Right lung (tissue), 5 donors: ENCODE results near the gene M1AP. TPM values are rescaled to one million over a fixed set of nuclear protein-coding genes. Genes with fewer than 3 reads are reported as not detected.
A peak's percentile ranks its signal among the peaks of the same experiment; 100 is the strongest.

Source experiments
- DNase-seq, 2 donors: peaks; one replicate each; pipeline ENCODE4 v3.0.0-alpha.2; 2013
- polyA plus RNA-seq, 5 donors: library from polyadenylated mRNA; unstranded; fragments of 120-200 nt; gene quantifications; one replicate each; pipeline versions ENCODE4 v1.2.1 to v1.2.3, GENCODE V29; 2013; ENCODE audit warnings: inconsistent platforms in 1 of 5, low replicate concordance in 1 of 5; ENCODE audit not compliant: insufficient read length in 5 of 5, insufficient read depth in 1 of 5

M1AP gene
- polyA plus RNA-seq, 5 donors = 0.22 to 0.48 (median 0.32) TPM

- no peak for DNase-seq
Measured at GRCh38 chr2:74593826-74594772, 54.0 kb downstream of the M1AP start.

GRCh38 chr2:74588664-74589063 lies 59.5 kb downstream of the M1AP start:
- no peak for DNase-seq

DNA sequence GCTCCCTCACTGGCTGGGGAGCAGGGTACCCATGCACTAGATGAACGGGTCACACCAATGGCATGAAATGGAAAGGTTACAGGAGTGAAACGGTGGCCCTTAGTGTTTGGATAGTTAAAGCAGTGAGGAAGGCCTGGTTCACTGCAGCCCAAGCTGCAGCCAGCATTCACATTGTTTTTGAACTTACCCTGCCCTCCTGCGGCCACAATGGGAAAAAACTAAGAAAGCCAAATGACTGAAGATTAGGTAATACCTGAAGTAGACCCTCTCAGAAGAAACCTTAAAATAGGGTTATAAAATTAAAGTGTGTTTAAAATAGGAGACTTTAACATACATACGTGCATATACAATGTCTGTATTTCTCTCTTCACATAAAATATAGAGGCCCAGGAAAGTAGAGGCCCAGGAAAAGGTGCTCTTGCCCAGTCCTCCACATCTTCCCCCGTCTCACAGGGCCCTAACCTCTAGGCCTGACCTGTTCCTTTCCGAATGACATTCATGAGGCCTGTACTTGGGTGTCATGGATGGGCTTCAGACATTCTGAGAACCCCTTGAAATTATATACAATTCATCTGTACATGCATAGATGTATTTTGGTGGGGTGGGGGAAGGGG lies 60.4 kb downstream of the M1AP start:
- peak; percentile 54 to 67 for DNase-seq

DNA sequence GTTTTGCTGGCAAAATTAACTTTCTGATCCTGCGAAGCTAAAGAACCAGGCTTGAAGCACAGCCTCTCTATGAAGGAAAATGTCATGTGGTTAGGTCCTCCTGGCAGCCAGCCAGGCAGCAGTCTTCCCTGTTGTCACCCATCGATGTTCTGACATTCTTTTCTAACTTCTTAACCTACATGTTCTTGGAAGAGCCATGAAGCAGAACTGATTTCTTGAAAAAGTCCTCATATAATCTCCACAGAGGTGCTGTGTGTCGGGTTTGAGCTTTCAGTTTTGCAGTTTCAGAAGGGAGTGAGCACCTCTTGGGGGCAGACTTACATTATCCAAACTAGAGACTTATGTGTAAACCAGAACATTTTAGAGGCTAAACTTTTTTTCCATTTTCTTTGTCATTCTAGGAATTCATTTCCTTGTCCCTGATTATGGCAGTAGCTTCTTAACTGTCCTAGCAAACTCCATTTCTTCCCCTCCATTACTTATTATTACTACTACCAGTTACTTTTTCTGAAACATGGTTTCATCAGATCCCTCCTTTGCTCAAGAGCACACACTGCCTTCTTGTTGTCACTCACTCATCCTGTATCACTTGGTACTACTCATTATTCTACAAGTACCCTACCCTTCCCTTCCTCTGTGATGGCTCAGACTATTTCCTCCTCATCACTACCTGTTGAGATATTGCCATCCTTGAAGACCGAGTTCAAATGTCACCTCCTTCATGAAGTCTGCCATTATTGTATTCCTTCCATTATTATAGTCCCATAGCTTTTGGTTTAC lies 62.5 kb downstream of the M1AP start:
- DNase-seq = no peak

DNA sequence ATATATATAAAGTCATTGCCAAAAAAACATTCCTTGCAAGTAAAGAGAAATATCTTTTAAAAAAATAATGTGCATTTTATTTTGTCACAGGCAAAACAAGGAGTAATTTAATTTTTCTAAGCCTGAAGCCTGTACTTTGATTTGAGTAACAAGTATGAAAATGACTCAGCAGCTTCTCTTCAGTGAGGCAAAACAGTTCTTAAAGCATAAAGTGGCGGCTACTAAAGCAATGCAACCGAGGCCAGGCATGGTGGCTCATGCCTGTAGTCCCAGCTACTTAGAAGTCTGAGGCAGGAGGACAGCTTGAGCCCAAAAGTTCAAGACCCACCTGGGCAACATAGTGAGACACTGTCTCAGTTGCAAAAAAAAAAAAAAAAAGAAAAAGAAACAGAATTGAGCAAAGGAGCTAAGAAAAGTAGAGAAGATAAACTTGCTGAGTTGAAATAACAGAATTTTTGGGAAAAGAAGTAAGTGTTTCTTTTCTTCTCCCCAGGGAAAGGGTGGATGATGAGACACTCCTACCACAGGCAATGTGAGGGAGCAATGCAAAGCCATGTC lies 64.0 kb downstream of the M1AP start:
- DNase-seq = no peak

DNA sequence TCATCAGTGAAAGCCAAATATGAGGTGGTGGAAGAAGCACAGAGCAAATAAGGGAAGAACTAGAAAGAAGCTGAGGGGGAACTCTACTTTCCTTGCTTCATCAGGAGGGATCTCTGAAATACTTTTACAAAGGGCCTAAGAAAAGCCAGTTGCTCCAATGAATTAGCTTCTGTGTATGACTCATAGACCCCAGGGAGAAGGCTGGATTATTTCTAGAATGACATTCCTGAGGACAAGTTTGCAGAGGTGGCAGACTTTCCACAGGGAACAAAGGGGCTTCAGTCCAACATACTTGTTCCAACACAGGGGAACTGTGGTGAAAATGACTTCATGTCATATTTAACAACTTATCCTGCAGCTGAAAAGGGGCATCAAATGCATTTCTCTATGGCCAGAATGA lies 64.6 kb downstream of the M1AP start:
- no peak for DNase-seq

DNA sequence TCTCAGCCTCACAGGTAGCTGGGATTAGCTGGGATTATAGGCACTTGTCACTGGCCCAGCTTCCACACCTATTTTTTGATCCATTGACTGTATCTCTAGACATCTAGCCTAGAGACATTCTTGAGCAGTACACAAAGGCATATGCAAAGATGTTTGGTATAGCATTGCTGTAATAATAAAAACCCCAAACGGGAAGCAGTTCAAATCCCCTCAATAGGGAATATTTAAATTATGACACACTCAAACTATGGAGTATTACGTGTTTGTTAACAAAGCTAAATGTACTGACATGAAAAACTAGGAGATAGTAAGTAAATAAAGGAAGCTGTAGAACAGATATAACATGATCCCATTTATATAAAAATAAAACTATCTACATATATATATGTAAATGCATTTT lies 65.9 kb downstream of the M1AP start:
- DNase-seq = no peak

DNA sequence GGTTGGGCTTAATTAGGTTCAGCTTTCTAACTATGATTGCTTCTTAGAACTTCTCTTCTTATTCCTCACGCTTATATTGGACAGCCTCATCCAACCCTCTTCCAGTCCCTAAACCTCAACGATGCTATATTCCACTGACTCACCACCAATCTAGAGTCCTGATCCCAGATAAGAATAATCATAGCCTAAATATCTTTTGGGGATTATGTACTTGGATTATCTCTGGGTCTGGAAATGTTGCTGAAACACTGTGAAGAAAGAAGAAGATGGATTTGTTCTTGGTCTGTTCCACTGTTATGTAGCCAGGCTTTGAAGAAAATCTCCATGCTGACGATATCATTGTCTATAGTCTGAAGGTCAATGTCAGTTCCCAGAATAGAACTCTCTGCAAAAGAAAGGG lies 66.7 kb downstream of the M1AP start:
- DNase-seq = no peak

- no peak for DNase-seq
Measured at GRCh38 chr2:74578408-74578807, 69.7 kb downstream of the M1AP start.

DNA sequence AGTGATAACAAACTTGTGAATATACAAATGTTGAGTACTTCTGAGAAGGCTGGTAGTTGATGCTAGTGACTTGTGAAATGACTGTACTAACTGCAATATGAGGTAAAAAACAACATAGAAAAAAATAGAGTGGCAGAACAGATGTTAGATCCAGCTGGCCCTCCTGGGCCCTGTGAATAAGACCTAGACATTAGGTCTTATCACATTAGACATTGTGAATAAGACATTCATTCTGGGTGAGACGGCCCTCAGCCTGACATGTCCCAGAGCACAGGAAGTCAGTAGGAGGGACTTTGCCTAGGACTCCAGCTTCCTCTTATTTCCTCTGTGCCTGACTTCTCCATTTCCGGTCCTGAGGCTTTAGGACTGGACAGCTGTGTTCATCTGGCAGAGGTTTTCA lies 70.7 kb downstream of the M1AP start:
- DNase-seq = no peak

DNA sequence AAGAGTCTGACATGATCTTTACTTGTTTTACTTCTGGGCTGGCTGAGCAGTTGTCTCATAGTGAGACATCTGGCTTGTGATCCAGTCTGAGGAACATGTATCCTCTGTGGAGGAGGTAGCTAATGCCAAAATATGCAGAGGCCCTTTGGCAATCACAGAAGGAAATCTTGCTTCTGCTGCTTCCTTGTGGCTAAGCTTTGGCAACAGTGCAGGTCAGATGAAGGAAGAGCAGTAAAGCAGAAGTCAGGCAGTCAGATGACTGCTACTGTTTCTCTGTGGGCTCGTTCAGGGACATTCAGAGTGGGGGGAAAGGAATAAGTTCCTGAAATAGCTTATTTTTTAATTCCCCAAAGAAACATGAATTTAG lies 71.3 kb downstream of the M1AP start:
- DNase-seq = no peak

DNA sequence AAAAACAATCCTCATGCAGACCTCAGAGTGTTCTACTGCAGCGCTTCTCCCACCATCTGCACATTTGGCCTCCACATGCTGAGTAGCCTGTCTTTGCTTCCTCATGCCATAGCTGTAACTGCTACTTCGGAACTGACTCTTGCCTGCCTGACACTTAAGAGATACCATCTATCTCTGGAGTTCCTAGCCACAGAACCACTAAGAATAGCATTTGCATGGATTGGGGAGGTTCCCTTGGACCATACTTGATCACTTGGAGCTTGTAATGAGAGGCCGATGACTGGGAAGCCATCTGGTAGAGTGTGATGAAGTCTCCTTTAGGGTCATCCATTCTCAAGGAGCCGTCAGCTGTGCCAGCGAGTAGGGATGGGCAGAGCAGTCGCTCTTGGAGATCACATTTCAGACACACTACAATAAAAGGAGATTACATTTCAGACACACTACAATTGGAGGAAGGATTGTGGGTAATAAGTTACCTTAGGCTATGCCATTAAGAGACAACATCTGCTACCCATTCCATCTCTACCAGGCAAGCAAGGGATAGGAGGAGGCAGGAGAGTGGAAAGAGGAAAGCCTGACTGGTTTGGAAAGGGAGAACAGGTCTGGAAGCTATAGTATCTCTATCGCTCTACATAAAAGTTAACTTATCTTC lies 71.8 kb downstream of the M1AP start:
- no peak for DNase-seq

GRCh38 chr2:74575320-74575719 lies 72.8 kb downstream of the M1AP start:
- DNase-seq = no peak

DNA sequence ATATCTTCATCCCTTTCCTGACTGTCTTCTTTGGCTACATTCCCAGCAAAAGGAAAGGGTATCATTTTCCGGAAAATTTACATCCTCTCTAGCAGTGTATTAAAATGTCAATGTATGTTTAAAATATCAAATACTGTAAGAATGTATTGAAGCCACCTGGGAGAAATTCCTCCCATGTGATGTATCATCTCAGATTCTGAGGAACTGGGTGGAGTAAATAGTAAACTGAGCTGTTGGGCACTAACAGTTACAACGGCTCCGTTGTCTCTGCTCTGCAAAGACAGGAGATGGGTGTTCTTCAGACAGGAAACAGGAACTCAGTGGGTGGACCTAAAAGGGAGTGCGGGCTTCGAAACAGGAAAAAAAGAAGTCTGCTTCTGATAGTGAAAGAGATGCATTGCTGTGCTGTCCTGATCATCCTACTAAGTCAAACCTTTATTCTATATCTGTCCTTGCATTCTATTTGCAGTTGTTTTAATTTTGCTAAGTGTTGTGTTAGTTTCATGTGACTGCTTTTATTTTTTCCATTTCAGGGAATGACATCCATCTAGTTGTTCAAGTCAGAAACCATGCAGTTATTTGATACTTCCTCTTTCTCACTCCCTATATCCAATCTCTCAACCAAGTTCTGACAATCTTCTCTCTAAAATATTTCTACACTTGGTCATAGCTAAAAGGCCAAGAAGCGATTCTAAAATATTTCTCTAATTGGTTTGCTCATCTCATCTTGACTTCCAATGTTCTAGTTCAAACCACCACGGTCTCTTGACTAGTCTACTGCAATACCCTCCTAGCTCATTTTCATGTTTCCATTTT lies 74.2 kb downstream of the M1AP start:
- DNase-seq = no peak

DNA sequence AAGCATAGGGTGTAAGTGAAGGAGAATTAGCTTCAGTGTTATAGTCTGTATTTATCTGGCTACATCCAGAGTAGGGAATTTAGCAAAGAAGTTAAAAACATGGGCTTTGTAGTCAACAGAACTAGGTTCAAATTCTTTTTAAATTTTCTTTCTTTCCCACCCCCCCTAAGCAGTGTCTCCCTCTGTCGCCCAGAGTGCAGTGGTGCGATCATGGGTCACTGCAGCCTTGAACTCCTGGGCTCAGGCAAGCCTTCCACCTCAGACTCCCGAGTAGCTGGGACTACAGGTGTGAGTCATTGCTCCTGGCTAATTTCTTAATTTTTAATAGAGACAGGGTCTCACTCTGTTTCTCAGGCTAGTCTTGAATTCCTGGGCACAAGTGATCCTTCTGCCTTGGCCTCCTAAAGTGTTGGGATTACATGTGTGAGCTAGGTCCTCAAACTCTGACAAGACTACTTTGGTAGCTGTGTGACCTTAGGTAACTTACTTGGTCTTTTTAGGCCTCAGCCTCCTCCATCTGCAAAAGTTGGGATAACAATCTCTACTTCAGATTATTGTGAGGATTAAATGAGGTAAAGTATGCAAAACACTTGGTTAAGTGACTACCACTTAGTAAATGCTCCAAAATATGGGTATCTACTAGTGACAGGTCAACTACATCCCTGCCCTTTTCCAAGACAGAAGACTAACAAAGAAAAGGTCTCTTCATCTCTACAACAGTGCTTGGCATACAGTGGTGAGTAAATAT lies 75.8 kb downstream of the M1AP start:
- no peak for DNase-seq

GRCh38 chr2:74571058-74571457 lies 77.1 kb downstream of the M1AP start:
- no peak for DNase-seq

DNA sequence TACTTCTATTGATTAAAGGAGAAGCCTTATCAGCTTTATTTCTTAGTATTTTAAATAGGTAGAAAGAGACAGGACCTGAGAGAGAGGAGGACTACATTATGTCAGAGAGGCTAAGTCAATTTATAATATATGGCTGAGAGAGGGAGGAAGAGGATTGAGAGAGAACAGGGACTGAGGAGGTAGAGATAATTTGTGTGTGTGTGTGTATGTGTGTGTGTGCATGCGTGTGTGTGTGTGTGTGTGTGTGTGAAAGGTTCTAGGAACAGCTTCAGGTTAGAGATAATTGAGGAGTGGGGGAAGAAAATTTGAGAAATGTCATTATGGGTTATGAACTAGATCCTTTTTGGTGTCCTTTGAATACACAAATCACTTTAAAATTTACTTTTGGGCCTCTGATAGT lies 78.4 kb downstream of the M1AP start:
- no peak for DNase-seq

DNA sequence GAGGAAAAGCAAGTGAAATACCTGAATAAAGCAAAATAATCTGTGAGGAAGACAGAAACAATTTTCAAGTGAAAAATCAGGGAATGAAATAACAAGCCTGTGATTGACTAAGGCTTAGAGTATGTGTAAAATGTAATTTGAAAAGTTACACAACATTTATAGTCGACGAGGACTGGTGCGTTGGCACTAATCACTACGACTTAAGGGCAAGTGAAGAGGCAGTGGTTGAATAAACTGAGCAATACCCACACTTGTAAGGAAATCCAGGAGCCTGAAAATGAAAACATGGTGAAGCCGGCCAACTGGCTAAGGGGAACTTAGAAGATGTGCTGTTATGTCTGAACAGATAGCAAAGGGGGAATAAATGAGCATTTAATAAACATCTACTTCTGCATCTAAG lies 80.2 kb downstream of the M1AP start:
- DNase-seq = no peak

- DNase-seq = no peak
Measured at GRCh38 chr2:74566754-74567085, 81.4 kb downstream of the M1AP start.

- no peak for DNase-seq
Measured at GRCh38 chr2:74566076-74566753, 81.9 kb downstream of the M1AP start.
